WTC11 (cell line): Measurements from ENCODE around the gene STAB2. TPM values are rescaled to one million over a fixed set of nuclear protein-coding genes. Genes with fewer than 3 reads are reported as not detected.

ENCODE experiments used
- ATAC-seq: fragments of 200-7000 bp; cut with Tn5 transposase; 2 replicates; pipeline ENCODE4 v1.10.0; 2021; ENCODE audit warnings: mild to moderate bottlenecking, moderate library complexity
- CTCF ChIA-PET: fragments of 300-600 bp; sonication (Branson Sonifier 250); formaldehyde crosslinking; loops from one replicate; lab custom pipeline; 2021; ENCODE audit warnings: antibody characterized with exemption; lab: Charles Lee
- POLR2A ChIA-PET: fragments of 350-600 bp; sonication (Branson Sonifier 250); formaldehyde crosslinking; loops from one replicate; lab custom pipeline; 2021; ENCODE audit warnings: antibody characterized with exemption; lab: Charles Lee
- DNase-seq: peaks from one replicate; pipeline ENCODE4 v3.0.0; 2021; ENCODE audit warnings: low spot score
- H3K27ac Mint-ChIP-seq: 2 replicates; pipeline ENCODE4 v1.8.0; 2021; ENCODE audit warnings: mixed read lengths
- H3K27me3 Mint-ChIP-seq: 2 replicates; pipeline ENCODE4 v1.8.0; 2021; ENCODE audit warnings: low read depth, mild to moderate bottlenecking, moderate library complexity, mixed read lengths
- H3K36me3 Mint-ChIP-seq: 2 replicates; pipeline ENCODE4 v1.8.0; 2021; ENCODE audit warnings: mixed read lengths
- H3K4me1 Mint-ChIP-seq: 2 replicates; pipeline ENCODE4 v1.8.0; 2022; ENCODE audit warnings: mixed read lengths
- H3K4me3 Mint-ChIP-seq: 2 replicates; pipeline ENCODE4 v1.8.0; 2021; ENCODE audit warnings: mild to moderate bottlenecking, moderate library complexity, mixed read lengths
- H3K9me3 Mint-ChIP-seq: 2 replicates; pipeline ENCODE4 v1.8.0; 2021; ENCODE audit warnings: mixed read lengths
- ARID4B ChIP-seq: sonication (generic); formaldehyde crosslinking; IDR thresholded peaks from 2 replicates; pipeline ENCODE4 v1.8.0; 2023; ENCODE audit warnings: missing genetic modification reagents, mild to moderate bottlenecking, borderline replicate concordance
- ATF1 ChIP-seq: sonication (generic); formaldehyde crosslinking; IDR thresholded peaks from 2 replicates; pipeline ENCODE4 v1.8.1; 2023; ENCODE audit warnings: mild to moderate bottlenecking, moderate library complexity, missing genetic modification reagents
- EMX1 ChIP-seq: fragments of 250-450 bp; sonication (Bioruptor Pico); IDR thresholded peaks from 2 replicates; pipeline ENCODE4 v1.8.0; 2021; ENCODE audit warnings: mild to moderate bottlenecking
- ERG ChIP-seq: fragments of 250-450 bp; sonication (Bioruptor Pico); IDR thresholded peaks from 2 replicates; pipeline ENCODE4 v1.8.0; 2021; ENCODE audit warnings: mild to moderate bottlenecking
- ESRRA ChIP-seq: sonication (generic); formaldehyde crosslinking; IDR thresholded peaks from 2 replicates; pipeline ENCODE4 v1.8.1; 2022; ENCODE audit warnings: mild to moderate bottlenecking, missing genetic modification reagents, borderline replicate concordance
- ETV6 ChIP-seq: sonication (generic); formaldehyde crosslinking; IDR thresholded peaks from 2 replicates; pipeline ENCODE4 v1.8.1; 2022; ENCODE audit warnings: mild to moderate bottlenecking, missing genetic modification reagents
- FOXJ3 ChIP-seq: sonication (generic); formaldehyde crosslinking; IDR thresholded peaks from 2 replicates; pipeline ENCODE4 v1.9.0; 2021; ENCODE audit warnings: missing genetic modification reagents, mild to moderate bottlenecking, borderline replicate concordance
- GRHL2 ChIP-seq: fragments of 250-450 bp; sonication (Bioruptor Pico); IDR thresholded peaks from 2 replicates; pipeline ENCODE4 v1.8.0; 2022; ENCODE audit warnings: mild to moderate bottlenecking, moderate library complexity; ENCODE audit not compliant: insufficient replicate concordance, severe bottlenecking
- GTF2I ChIP-seq: fragments of 250-450 bp; sonication (Bioruptor Pico); conservative IDR thresholded peaks from 2 replicates; pipeline ENCODE4 v1.4.0; 2021; ENCODE audit warnings: mild to moderate bottlenecking
- JUN ChIP-seq: sonication (generic); formaldehyde crosslinking; IDR thresholded peaks from 2 replicates; pipeline ENCODE4 v1.8.0; 2023; ENCODE audit warnings: mild to moderate bottlenecking, missing genetic modification reagents
- MYBL2 ChIP-seq: sonication (generic); formaldehyde crosslinking; IDR thresholded peaks from 2 replicates; pipeline ENCODE4 v1.8.1; 2023; ENCODE audit warnings: mild to moderate bottlenecking, moderate library complexity, missing genetic modification reagents
- NR2C2 ChIP-seq: sonication (generic); formaldehyde crosslinking; IDR thresholded peaks from 2 replicates; pipeline ENCODE4 v1.8.0; 2022; ENCODE audit warnings: mild to moderate bottlenecking, missing genetic modification reagents
- OVOL2 ChIP-seq: fragments of 250-450 bp; sonication (Bioruptor Pico); IDR thresholded peaks from 2 replicates; pipeline ENCODE4 v1.9.0; 2021; ENCODE audit warnings: mild to moderate bottlenecking, borderline replicate concordance
- PRRX2 ChIP-seq: fragments of 250-450 bp; sonication (Bioruptor Pico); IDR thresholded peaks from 2 replicates; pipeline ENCODE4 v1.8.0; 2021; ENCODE audit warnings: mild to moderate bottlenecking
- SMAD3 ChIP-seq: sonication (generic); formaldehyde crosslinking; IDR thresholded peaks from 2 replicates; pipeline ENCODE4 v1.8.0; 2022; ENCODE audit warnings: missing genetic modification reagents, mild to moderate bottlenecking, borderline replicate concordance
- TEAD1 ChIP-seq: sonication (generic); formaldehyde crosslinking; IDR thresholded peaks from 2 replicates; pipeline ENCODE4 v1.8.0; 2022; ENCODE audit warnings: mild to moderate bottlenecking, missing genetic modification reagents
- ZNF138 ChIP-seq: sonication (generic); formaldehyde crosslinking; conservative IDR thresholded peaks from 2 replicates; pipeline ENCODE4 v1.8.1; 2022; ENCODE audit warnings: mild to moderate bottlenecking, moderate library complexity, missing genetic modification reagents
- ZNF396 ChIP-seq: fragments of 250-450 bp; sonication (Bioruptor Pico); IDR thresholded peaks from 2 replicates; pipeline ENCODE4 v1.8.0; 2021; ENCODE audit warnings: mild to moderate bottlenecking, moderate library complexity, borderline replicate concordance
- ZNF423 ChIP-seq: fragments of 250-450 bp; sonication (Bioruptor Pico); IDR thresholded peaks from 2 replicates; pipeline ENCODE4 v2.1.2; 2022; ENCODE audit warnings: mild to moderate bottlenecking, moderate library complexity
- ZNF671 ChIP-seq: fragments of 250-450 bp; sonication (Bioruptor Pico); IDR thresholded peaks from 2 replicates; pipeline ENCODE4 v1.8.0; 2021; ENCODE audit warnings: mild to moderate bottlenecking
- total RNA-seq: library from RNA; stranded (reverse); gene quantifications from 3 replicates; pipeline ENCODE4 v1.2.3, GENCODE V29; 2021
- TF ChIP-seq, protein P1 (sequence below): sonication (generic); formaldehyde crosslinking; conservative IDR thresholded peaks from 2 replicates; pipeline ENCODE4 v1.8.1; 2022; ENCODE audit warnings: mild to moderate bottlenecking, missing genetic modification reagents
- TF ChIP-seq, protein P2 (sequence below): sonication (generic); formaldehyde crosslinking; IDR thresholded peaks from 2 replicates; pipeline ENCODE4 v1.8.0; 2022; ENCODE audit warnings: mild to moderate bottlenecking, missing genetic modification reagents
- TF ChIP-seq, protein P3 (sequence below): fragments of 250-450 bp; sonication (Bioruptor Pico); IDR thresholded peaks from 2 replicates; pipeline ENCODE4 v1.9.0; 2021; ENCODE audit warnings: mild to moderate bottlenecking, borderline replicate concordance
- TF ChIP-seq, protein P4 (sequence below): fragments of 250-450 bp; sonication (Bioruptor Pico); IDR thresholded peaks from 2 replicates; pipeline ENCODE4 v1.9.0; 2021; ENCODE audit warnings: mild to moderate bottlenecking

STAB2 gene
- total RNA-seq, 1 experiment from 2014 or later, result 0.48 TPM

- no peak overlapping the region for H3K27ac Mint-ChIP-seq
- H3K27me3 Mint-ChIP-seq, result peaks cover 3% of the 10 kb centered on the region
- no peaks in the 10 kb centered on the region; the same call in 1 of the 2 replicates for H3K4me1 Mint-ChIP-seq
- ChIA-PET CTCF (interaction anchor here (1.2 to 1.4 kb wide), 2 partner anchors 24 to 73 kb away, joined by 3 to 7 read pairs; no protein-coding TSS in a partner anchor), POLR2A (no interaction called here)
- no peak for ATAC-seq
- TF ChIP-seq JUN, result no peak
- TF ChIP-seq, protein P1, sequence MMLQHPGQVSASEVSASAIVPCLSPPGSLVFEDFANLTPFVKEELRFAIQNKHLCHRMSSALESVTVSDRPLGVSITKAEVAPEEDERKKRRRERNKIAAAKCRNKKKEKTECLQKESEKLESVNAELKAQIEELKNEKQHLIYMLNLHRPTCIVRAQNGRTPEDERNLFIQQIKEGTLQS, result no peak
- TF ChIP-seq ZNF423 (CRISPR knock-in tag), result no peak
- TF ChIP-seq ATF1, result no peak
- no peak for TF ChIP-seq ZNF396
- TF ChIP-seq OVOL2 (CRISPR knock-in tag), result no peak
- no peak for TF ChIP-seq EMX1 (CRISPR knock-in tag)
- TF ChIP-seq ZNF671 (CRISPR knock-in tag), result no peak
- TF ChIP-seq ARID4B, result no peak
- no peak for TF ChIP-seq GRHL2 (CRISPR knock-in tag)
- TF ChIP-seq GTF2I, result no peak
- TF ChIP-seq, protein P2, sequence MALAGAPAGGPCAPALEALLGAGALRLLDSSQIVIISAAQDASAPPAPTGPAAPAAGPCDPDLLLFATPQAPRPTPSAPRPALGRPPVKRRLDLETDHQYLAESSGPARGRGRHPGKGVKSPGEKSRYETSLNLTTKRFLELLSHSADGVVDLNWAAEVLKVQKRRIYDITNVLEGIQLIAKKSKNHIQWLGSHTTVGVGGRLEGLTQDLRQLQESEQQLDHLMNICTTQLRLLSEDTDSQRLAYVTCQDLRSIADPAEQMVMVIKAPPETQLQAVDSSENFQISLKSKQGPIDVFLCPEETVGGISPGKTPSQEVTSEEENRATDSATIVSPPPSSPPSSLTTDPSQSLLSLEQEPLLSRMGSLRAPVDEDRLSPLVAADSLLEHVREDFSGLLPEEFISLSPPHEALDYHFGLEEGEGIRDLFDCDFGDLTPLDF (CRISPR knock-in tag), result no peak
- no peak for DNase-seq
- H3K9me3 Mint-ChIP-seq, result no peaks in the 10 kb centered on the region
- H3K4me3 Mint-ChIP-seq, result no peak overlapping the region
- H3K36me3 Mint-ChIP-seq, result no peaks in the 10 kb centered on the region
These were observed 118.0 kb downstream of the STAB2 start for GRCh38 chr12:103705098-103705497.

DNA sequence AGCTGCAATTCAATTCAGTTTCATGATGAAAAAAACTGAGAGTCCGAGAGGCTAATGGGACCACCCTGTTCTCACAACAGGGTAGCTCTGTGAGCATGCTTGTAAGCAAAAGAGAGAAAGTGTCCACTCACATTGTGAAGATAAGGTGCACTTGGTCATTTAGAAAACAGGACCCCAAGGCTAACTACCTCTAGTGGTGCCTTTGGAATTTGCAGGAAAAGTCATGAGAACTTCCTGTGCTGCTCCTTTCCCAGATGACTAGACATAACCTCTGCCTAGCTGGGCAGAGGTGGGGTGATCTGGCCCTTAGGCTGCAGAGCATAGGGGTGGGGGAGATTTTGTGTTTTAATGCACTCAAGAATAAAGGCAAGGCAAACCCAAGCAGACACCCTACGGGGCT lies 118.9 kb downstream of the STAB2 start:
- Mint-ChIP-seq H3K27ac (no peak overlapping the region), H3K27me3 (peaks cover 6% of the 10 kb centered on the region), H3K4me1 (no peaks in the 10 kb centered on the region; the same call in 1 of the 2 replicates), H3K4me3 (no peak overlapping the region)
- POLR2A ChIA-PET, result no interaction called here
- TF ChIP-seq FOXJ3 (CRISPR knock-in tag), result no peak
- no peak for TF ChIP-seq PRRX2 (CRISPR knock-in tag)
- no peak for TF ChIP-seq ESRRA
- TF ChIP-seq TEAD1 (CRISPR knock-in tag), result no peak
- no peak for TF ChIP-seq ZNF138 (CRISPR knock-in tag)
- TF ChIP-seq NR2C2 (CRISPR knock-in tag), result no peak
- no peak for TF ChIP-seq MYBL2 (CRISPR knock-in tag)
- no peak for TF ChIP-seq ERG
- TF ChIP-seq, protein P3, sequence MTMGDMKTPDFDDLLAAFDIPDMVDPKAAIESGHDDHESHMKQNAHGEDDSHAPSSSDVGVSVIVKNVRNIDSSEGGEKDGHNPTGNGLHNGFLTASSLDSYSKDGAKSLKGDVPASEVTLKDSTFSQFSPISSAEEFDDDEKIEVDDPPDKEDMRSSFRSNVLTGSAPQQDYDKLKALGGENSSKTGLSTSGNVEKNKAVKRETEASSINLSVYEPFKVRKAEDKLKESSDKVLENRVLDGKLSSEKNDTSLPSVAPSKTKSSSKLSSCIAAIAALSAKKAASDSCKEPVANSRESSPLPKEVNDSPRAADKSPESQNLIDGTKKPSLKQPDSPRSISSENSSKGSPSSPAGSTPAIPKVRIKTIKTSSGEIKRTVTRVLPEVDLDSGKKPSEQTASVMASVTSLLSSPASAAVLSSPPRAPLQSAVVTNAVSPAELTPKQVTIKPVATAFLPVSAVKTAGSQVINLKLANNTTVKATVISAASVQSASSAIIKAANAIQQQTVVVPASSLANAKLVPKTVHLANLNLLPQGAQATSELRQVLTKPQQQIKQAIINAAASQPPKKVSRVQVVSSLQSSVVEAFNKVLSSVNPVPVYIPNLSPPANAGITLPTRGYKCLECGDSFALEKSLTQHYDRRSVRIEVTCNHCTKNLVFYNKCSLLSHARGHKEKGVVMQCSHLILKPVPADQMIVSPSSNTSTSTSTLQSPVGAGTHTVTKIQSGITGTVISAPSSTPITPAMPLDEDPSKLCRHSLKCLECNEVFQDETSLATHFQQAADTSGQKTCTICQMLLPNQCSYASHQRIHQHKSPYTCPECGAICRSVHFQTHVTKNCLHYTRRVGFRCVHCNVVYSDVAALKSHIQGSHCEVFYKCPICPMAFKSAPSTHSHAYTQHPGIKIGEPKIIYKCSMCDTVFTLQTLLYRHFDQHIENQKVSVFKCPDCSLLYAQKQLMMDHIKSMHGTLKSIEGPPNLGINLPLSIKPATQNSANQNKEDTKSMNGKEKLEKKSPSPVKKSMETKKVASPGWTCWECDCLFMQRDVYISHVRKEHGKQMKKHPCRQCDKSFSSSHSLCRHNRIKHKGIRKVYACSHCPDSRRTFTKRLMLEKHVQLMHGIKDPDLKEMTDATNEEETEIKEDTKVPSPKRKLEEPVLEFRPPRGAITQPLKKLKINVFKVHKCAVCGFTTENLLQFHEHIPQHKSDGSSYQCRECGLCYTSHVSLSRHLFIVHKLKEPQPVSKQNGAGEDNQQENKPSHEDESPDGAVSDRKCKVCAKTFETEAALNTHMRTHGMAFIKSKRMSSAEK, result no peak
- TF ChIP-seq, protein P4, sequence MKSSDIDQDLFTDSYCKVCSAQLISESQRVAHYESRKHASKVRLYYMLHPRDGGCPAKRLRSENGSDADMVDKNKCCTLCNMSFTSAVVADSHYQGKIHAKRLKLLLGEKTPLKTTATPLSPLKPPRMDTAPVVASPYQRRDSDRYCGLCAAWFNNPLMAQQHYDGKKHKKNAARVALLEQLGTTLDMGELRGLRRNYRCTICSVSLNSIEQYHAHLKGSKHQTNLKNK, result no peak
- no peak for TF ChIP-seq SMAD3 (CRISPR knock-in tag)
- TF ChIP-seq ETV6 (CRISPR knock-in tag), result no peak
- no peak for TF ChIP-seq ZNF396
- TF ChIP-seq, all 79 proteins: peak for 0
- CTCF ChIA-PET, result interaction anchor here (0.9 to 1.4 kb wide), 4 partner anchors 25 to 131 kb away, joined by 3 to 7 read pairs (median 4); no protein-coding TSS in a partner anchor
- Mint-ChIP-seq H3K36me3 (no peaks in the 10 kb centered on the region), H3K9me3 (no peaks in the 10 kb centered on the region)
- ATAC-seq, result peak; percentile 94
- no peak for DNase-seq
